GM18507 (cell line): ENCODE measurements around the gene TM7SF3.
"Not testable (repeated sequence)": the region's sequence is repeated elsewhere in the genome, so short reads cannot be mapped to it uniquely, and the experiment has no call there.

ENCODE experiments used
- DNase-seq: peaks from one replicate; pipeline ENCODE4 v3.0.0; 2011; ENCODE audit warnings: low read depth; ENCODE audit not compliant: insufficient read length; ENCODE audit errors: extremely low spot score
- FAIRE-seq: peaks from 2 replicates; lab custom pipeline; 2011; peaks lifted over from hg19 to GRCh38; lab: Jason Lieb, UNC

Gene TM7SF3

GRCh38 chr12:26988703-26989102 lies 25.5 kb downstream of the TM7SF3 start:
- no peak for DNase-seq
- FAIRE-seq: no peak

GRCh38 chr12:26987634-26988424 lies 26.4 kb downstream of the TM7SF3 start:
- no peak for DNase-seq
- FAIRE-seq: no peak

- DNase-seq (no peak), FAIRE-seq (no peak)
Observed at GRCh38 chr12:26982866-26983265, 31.3 kb downstream of the TM7SF3 start.

GRCh38 chr12:26979733-26980132 lies 34.5 kb downstream of the TM7SF3 start:
- FAIRE-seq: no peak

GRCh38 chr12:26978801-26979200 lies 35.4 kb downstream of the TM7SF3 start:
- DNase-seq: no peak
- no peak for FAIRE-seq

More at GRCh38 chr12:26979733-26980132, 34.5 kb downstream of the TM7SF3 start:
- DNase-seq: no peak

GRCh38 chr12:26976687-26977086 lies 37.5 kb downstream of the TM7SF3 start:
- no peak for FAIRE-seq

GRCh38 chr12:26971963-26972362 lies 42.2 kb downstream of the TM7SF3 start:
- FAIRE-seq (peak; percentile 92), DNase-seq (peak; percentile 43)

More at GRCh38 chr12:26976687-26977086, 37.5 kb downstream of the TM7SF3 start:
- DNase-seq: no peak

- DNase-seq (no peak), FAIRE-seq (no peak)
Observed at GRCh38 chr12:26970136-26970535, 44.0 kb downstream of the TM7SF3 start.

GRCh38 chr12:26966842-26967241 lies 47.3 kb downstream of the TM7SF3 start:
- DNase-seq: no peak
- FAIRE-seq: no peak

GRCh38 chr12:26963413-26963812 lies 50.8 kb downstream of the TM7SF3 start:
- FAIRE-seq (no peak), DNase-seq (no peak)

- FAIRE-seq (no peak), DNase-seq (no peak)
Observed at GRCh38 chr12:26961803-26962202, 52.4 kb downstream of the TM7SF3 start.

- DNase-seq, FAIRE-seq: not testable (repeated sequence)
Observed at GRCh38 chr12:26961391-26961790, 52.8 kb downstream of the TM7SF3 start.

GRCh38 chr12:26954027-26954426 lies 60.2 kb downstream of the TM7SF3 start:
- no peak for DNase-seq
- FAIRE-seq: no peak

- FAIRE-seq: peak; percentile 9
- DNase-seq: no peak
Observed at GRCh38 chr12:26953447-26953846, 60.7 kb downstream of the TM7SF3 start.

- DNase-seq: no peak
- FAIRE-seq: no peak
Observed at GRCh38 chr12:26948309-26948708, 65.9 kb downstream of the TM7SF3 start.

- peak; percentile 41 for FAIRE-seq
Observed at GRCh38 chr12:26941215-26941594, 73.0 kb downstream of the TM7SF3 start.

GRCh38 chr12:26940516-26941214 lies 73.5 kb downstream of the TM7SF3 start:
- FAIRE-seq: no peak
- DNase-seq: no peak

More at GRCh38 chr12:26941215-26941594, 73.0 kb downstream of the TM7SF3 start:
- DNase-seq: no peak

- no peak for DNase-seq
- FAIRE-seq: no peak
Observed at GRCh38 chr12:26939953-26940352, 74.2 kb downstream of the TM7SF3 start.

GRCh38 chr12:26939192-26939832 lies 74.9 kb downstream of the TM7SF3 start:
- FAIRE-seq (peak; percentile 75), DNase-seq (no peak)

GRCh38 chr12:26938701-26939062 lies 75.5 kb downstream of the TM7SF3 start:
- FAIRE-seq (no peak), DNase-seq (no peak)
